ENCODE results near the gene OCIAD2.
"Not testable (repeated sequence)": the region's sequence is repeated elsewhere in the genome, so short reads cannot be mapped to it uniquely, and the experiment has no call there.

The OCIAD2 gene

GRCh38 chr4:48906206-48907173 lies at the start of gene OCIAD2:
OCIAD2 (minus strand) TSS chr4:48906774; CDS start chr4:48904549, 2,225 bp downstream.
- peak; percentile 57 for DNase-seq (ENCODE audit: low read depth)

- no peak for DNase-seq (ENCODE audit: low read depth)
Observed at GRCh38 chr4:48954314-48954713, 47.7 kb upstream of the OCIAD2 start.

GRCh38 chr4:48949518-48950219 lies 43.1 kb upstream of the OCIAD2 start:
- no peak for DNase-seq (ENCODE audit: low read depth)

GRCh38 chr4:48949086-48949485 lies 42.5 kb upstream of the OCIAD2 start:
- no peak for DNase-seq (ENCODE audit: low read depth)

GRCh38 chr4:48947731-48948130 lies 41.2 kb upstream of the OCIAD2 start:
- no peak for DNase-seq (ENCODE audit: low read depth)

- DNase-seq (ENCODE audit: low read depth), result no peak
Observed at GRCh38 chr4:48945981-48946380, 39.4 kb upstream of the OCIAD2 start.

GRCh38 chr4:48944756-48945241 lies 38.2 kb upstream of the OCIAD2 start:
- no peak for DNase-seq (ENCODE audit: low read depth)

GRCh38 chr4:48944252-48944651 lies 37.7 kb upstream of the OCIAD2 start:
- DNase-seq (ENCODE audit: low read depth), result no peak

- no peak for DNase-seq (ENCODE audit: low read depth)
Observed at GRCh38 chr4:48943387-48943786, 36.8 kb upstream of the OCIAD2 start.

GRCh38 chr4:48939785-48940184 lies 33.2 kb upstream of the OCIAD2 start:
- DNase-seq (ENCODE audit: low read depth), result no peak

GRCh38 chr4:48938831-48939230 lies 32.3 kb upstream of the OCIAD2 start:
- no peak for DNase-seq (ENCODE audit: low read depth)

- DNase-seq (ENCODE audit: low read depth), result no peak
Observed at GRCh38 chr4:48937033-48937432, 30.5 kb upstream of the OCIAD2 start.

GRCh38 chr4:48931459-48931858 lies 24.9 kb upstream of the OCIAD2 start:
- DNase-seq (ENCODE audit: low read depth), result no peak

GRCh38 chr4:48930654-48931053 lies 24.1 kb upstream of the OCIAD2 start:
- no peak for DNase-seq (ENCODE audit: low read depth)

- DNase-seq (ENCODE audit: low read depth), result no peak
Observed at GRCh38 chr4:48924416-48924815, 17.8 kb upstream of the OCIAD2 start.

GRCh38 chr4:48923065-48923464 lies 16.5 kb upstream of the OCIAD2 start:
- DNase-seq (ENCODE audit: low read depth), result not testable (repeated sequence)

GRCh38 chr4:48914311-48914710 lies 7.7 kb upstream of the OCIAD2 start:
- DNase-seq (ENCODE audit: low read depth), result no peak

- no peak for DNase-seq (ENCODE audit: low read depth)
Observed at GRCh38 chr4:48913346-48913745, 6.8 kb upstream of the OCIAD2 start.

- DNase-seq (ENCODE audit: low read depth), result no peak
Observed at GRCh38 chr4:48912349-48912748, 5.8 kb upstream of the OCIAD2 start.

- no peak for DNase-seq (ENCODE audit: low read depth)
Observed at GRCh38 chr4:48910511-48910910, 3.9 kb upstream of the OCIAD2 start.

- DNase-seq (ENCODE audit: low read depth), result peak; percentile 15
Observed at GRCh38 chr4:48909697-48910096, 3.1 kb upstream of the OCIAD2 start.

- DNase-seq (ENCODE audit: low read depth), result no peak
Observed at GRCh38 chr4:48908687-48909086, 2.1 kb upstream of the OCIAD2 start.
